ENCODE data around the gene TDRD1.

TDRD1 gene

GRCh38 chr10:114188001-114188400, 8.8 kb downstream of the TDRD1 start:
- H3K9me3 ChIP-seq (ENCODE audit: severe bottlenecking): no peaks in the 10 kb centered on the region

GRCh38 chr10:114188900-114189299, 9.7 kb downstream of the TDRD1 start:
- Histone ChIP-seq H3K9me3 (ENCODE audit: severe bottlenecking) (no peaks in the 10 kb centered on the region), H3K27ac (no peak overlapping the region), H3K36me3 (no peaks in the 10 kb centered on the region), H3K27me3 (ENCODE audit: insufficient read depth, low read depth, severe bottlenecking) (no peaks in the 10 kb centered on the region), H3K4me3 (ENCODE audit: low read depth, low read length) (no peak overlapping the region)
- no peak for DNase-seq
- no peak for TF ChIP-seq CTCF (IDR thresholded peaks at IDR 0.05; ENCODE audit: low read depth, low read length)

More at GRCh38 chr10:114188001-114188400, 8.8 kb downstream of the TDRD1 start:
- H3K27me3 ChIP-seq (ENCODE audit: insufficient read depth, low read depth, severe bottlenecking): no peaks in the 10 kb centered on the region
- DNase-seq: no peak
- no peak overlapping the region for H3K4me3 ChIP-seq (ENCODE audit: low read depth, low read length)
- no peak for TF ChIP-seq CTCF (IDR thresholded peaks at IDR 0.05; ENCODE audit: low read depth, low read length)
- H3K27ac ChIP-seq: no peak overlapping the region
- no peaks in the 10 kb centered on the region for H3K36me3 ChIP-seq

GRCh38 chr10:114189700-114190099, 10.5 kb downstream of the TDRD1 start:
- Histone ChIP-seq H3K27me3 (ENCODE audit: insufficient read depth, low read depth, severe bottlenecking) (no peaks in the 10 kb centered on the region), H3K9me3 (ENCODE audit: severe bottlenecking) (no peaks in the 10 kb centered on the region), H3K4me3 (ENCODE audit: low read depth, low read length) (no peak overlapping the region), H3K27ac (no peak overlapping the region), H3K36me3 (no peaks in the 10 kb centered on the region)
- no peak for TF ChIP-seq CTCF (IDR thresholded peaks at IDR 0.05; ENCODE audit: low read depth, low read length)
- DNase-seq: no peak

- no peaks in the 10 kb centered on the region for H3K27me3 ChIP-seq (ENCODE audit: insufficient read depth, low read depth, severe bottlenecking)
- H3K4me3 ChIP-seq (ENCODE audit: low read depth, low read length): no peak overlapping the region
- TF ChIP-seq CTCF (IDR thresholded peaks at IDR 0.05; ENCODE audit: low read depth, low read length): no peak
- no peak overlapping the region for H3K27ac ChIP-seq
- H3K9me3 ChIP-seq (ENCODE audit: severe bottlenecking): no peaks in the 10 kb centered on the region
- DNase-seq: no peak
- no peaks in the 10 kb centered on the region for H3K36me3 ChIP-seq
Measured at GRCh38 chr10:114195079-114195478, 15.9 kb downstream of the TDRD1 start.

- TF ChIP-seq CTCF (IDR thresholded peaks at IDR 0.05; ENCODE audit: low read depth, low read length): no peak
- Histone ChIP-seq H3K27me3 (ENCODE audit: insufficient read depth, low read depth, severe bottlenecking) (no peaks in the 10 kb centered on the region), H3K4me3 (ENCODE audit: low read depth, low read length) (no peak overlapping the region), H3K9me3 (ENCODE audit: severe bottlenecking) (no peaks in the 10 kb centered on the region), H3K36me3 (no peaks in the 10 kb centered on the region), H3K27ac (no peak overlapping the region)
- no peak for DNase-seq
Measured at GRCh38 chr10:114199239-114199638, 20.1 kb downstream of the TDRD1 start.

- Histone ChIP-seq H3K4me3 (ENCODE audit: low read depth, low read length) (no peak overlapping the region), H3K27me3 (ENCODE audit: insufficient read depth, low read depth, severe bottlenecking) (no peaks in the 10 kb centered on the region), H3K9me3 (ENCODE audit: severe bottlenecking) (no peaks in the 10 kb centered on the region), H3K36me3 (no peaks in the 10 kb centered on the region), H3K27ac (no peak overlapping the region)
- no peak for DNase-seq
- TF ChIP-seq CTCF (IDR thresholded peaks at IDR 0.05; ENCODE audit: low read depth, low read length): no peak
Measured at GRCh38 chr10:114202812-114203211, 23.7 kb downstream of the TDRD1 start.

Data from WERI-Rb-1 (cell line).